Endothelial cell of umbilical vein (primary cell): ENCODE data around the gene PPM1M. TPM values are rescaled to one million over a fixed set of nuclear protein-coding genes. Genes with fewer than 3 reads are reported as not detected.

Experiments
- BruUV-seq: library from RNA; stranded (reverse); fragments of 400-500 nt; replicated peaks from 2 replicates; lab custom pipeline; 2021; lab: Mats Ljungman, UMichigan
- CTCF ChIA-PET: fragments of 300-600, 350-600 bp; sonication (Branson Sonifier 250); formaldehyde crosslinking; loops from one replicate; lab custom pipeline; 2021; ENCODE audit warnings: antibody characterized with exemption, inconsistent platforms; lab: Charles Lee
- POLR2A ChIA-PET: fragments of 300-600, 350-600 bp; sonication (Branson Sonifier 250); formaldehyde crosslinking; loops from one replicate; lab custom pipeline; 2021; ENCODE audit warnings: antibody characterized with exemption, inconsistent platforms; lab: Charles Lee
- DNase-seq: peaks from one replicate; pipeline ENCODE4 v3.0.0-alpha.2; 2011; ENCODE audit warnings: low read depth, low spot score
- FAIRE-seq: peaks from 2 replicates; lab custom pipeline; 2011; peaks lifted over from hg19 to GRCh38; lab: Jason Lieb, UNC
- H2AFZ ChIP-seq: 2 replicates; pipeline ENCODE4 v1.6.0; 2012; ENCODE audit warnings: low read depth, low read length, control low read depth, inconsistent platforms
- H3K27ac ChIP-seq: 2 replicates; pipeline ENCODE4 v1.5.1; 2011; ENCODE audit warnings: low read depth, mild to moderate bottlenecking, control low read depth, low read length, moderate library complexity; ENCODE audit not compliant: insufficient read depth
- H3K27me3 ChIP-seq, 2 experiments: 2 replicates each; pipeline versions ENCODE4 v1.6.0 to v1.6.1; 2011; ENCODE audit warnings: low read length in 2 of 2, mixed read lengths in 1 of 2; ENCODE audit not compliant: control insufficient read depth in 2 of 2, insufficient read depth in 2 of 2
- H3K36me3 ChIP-seq, 2 experiments: 2 replicates in 1 of 2; 3 replicates in 1 of 2; pipeline ENCODE4 v1.5.1; 2011; ENCODE audit warnings: low read length in 2 of 2, mild to moderate bottlenecking in 1 of 2, moderate library complexity in 1 of 2; ENCODE audit not compliant: control insufficient read depth in 2 of 2, insufficient read depth in 2 of 2; ENCODE audit errors: extremely low read depth in 1 of 2
- H3K4me1 ChIP-seq: 3 replicates; pipeline ENCODE4 v1.5.1; 2011; ENCODE audit warnings: mild to moderate bottlenecking, low read length; ENCODE audit not compliant: control insufficient read depth, insufficient read depth; ENCODE audit errors: extremely low read depth
- H3K4me2 ChIP-seq: 2 replicates; pipeline ENCODE4 v1.6.1; 2011; ENCODE audit warnings: low read length, control low read depth, mixed read lengths; ENCODE audit not compliant: insufficient read depth
- H3K4me3 ChIP-seq, 3 experiments: fragments of 200-600 bp in 1 of 3; sonication (generic), shearing (Covaris generic) in 1 of 3; replicated peaks in 1 of 3; 2 replicates each; pipeline ENCODE4 v1.5.1; 2011 to 2016; ENCODE audit warnings: control low read depth in 3 of 3, low read length in 3 of 3, mild to moderate bottlenecking in 2 of 3, inconsistent platforms in 1 of 3, low read depth in 1 of 3, moderate library complexity in 1 of 3; ENCODE audit not compliant: insufficient read depth in 1 of 3
- H3K79me2 ChIP-seq: 2 replicates; pipeline ENCODE4 v1.6.0; 2012; ENCODE audit warnings: low read length, inconsistent platforms; ENCODE audit not compliant: control insufficient read depth, insufficient read depth
- H3K9ac ChIP-seq: replicated peaks from 2 replicates; pipeline ENCODE3; 2011; ENCODE audit warnings: low read length, control low read depth; ENCODE audit not compliant: insufficient read depth; ENCODE audit errors: extremely low read depth
- H3K9me1 ChIP-seq: replicated peaks from 3 replicates; pipeline ENCODE4 v1.6.0; 2011; ENCODE audit warnings: mild to moderate bottlenecking, low read length; ENCODE audit not compliant: control insufficient read depth, insufficient read depth; ENCODE audit errors: extremely low read depth
- H3K9me3 ChIP-seq: replicated peaks from 2 replicates; pipeline ENCODE4 v1.5.1; 2012; ENCODE audit warnings: low read length, inconsistent platforms; ENCODE audit not compliant: control insufficient read depth, insufficient read depth
- H4K20me1 ChIP-seq: replicated peaks from 2 replicates; pipeline ENCODE3; 2011; ENCODE audit warnings: mild to moderate bottlenecking, low read length; ENCODE audit not compliant: control insufficient read depth, insufficient read depth; ENCODE audit errors: extremely low read depth
- CTCF ChIP-seq, 2 donors: IDR thresholded peaks; 1 replicate in 1 of 2; 2 replicates in 1 of 2; pipeline ENCODE4 v1.5.1; 2011; ENCODE audit warnings: low read length in 2 of 2, mild to moderate bottlenecking in 2 of 2, moderate library complexity in 2 of 2, control low read depth in 1 of 2, inconsistent platforms in 1 of 2, low read depth in 1 of 2; ENCODE audit not compliant: insufficient read depth in 1 of 2; ENCODE audit errors: extremely low read depth in 1 of 2
- EZH2 ChIP-seq: IDR thresholded peaks from 2 replicates; pipeline ENCODE4 v1.6.1; 2012; ENCODE audit warnings: borderline replicate concordance, low read depth, mild to moderate bottlenecking, moderate library complexity, low read length, inconsistent platforms; ENCODE audit not compliant: severe bottlenecking
- FOS ChIP-seq: IDR thresholded peaks from 2 replicates; pipeline ENCODE4 v1.6.1; 2011; ENCODE audit warnings: mild to moderate bottlenecking, low read length, moderate library complexity, borderline replicate concordance; ENCODE audit not compliant: insufficient read depth
- GATA2 ChIP-seq: IDR thresholded peaks from 2 replicates; pipeline ENCODE4 v1.7.0; 2011; ENCODE audit warnings: low read depth, mild to moderate bottlenecking, moderate library complexity, mixed read lengths, low read length; ENCODE audit not compliant: insufficient read length, insufficient read depth
- JUN ChIP-seq: IDR thresholded peaks from 2 replicates; pipeline ENCODE4 v1.6.1; 2011; ENCODE audit warnings: borderline replicate concordance, low read depth; ENCODE audit not compliant: insufficient read length, insufficient read depth
- MAX ChIP-seq: IDR thresholded peaks from 2 replicates; pipeline ENCODE4 v1.6.1; 2011; ENCODE audit not compliant: insufficient read depth, insufficient read length
- MYC ChIP-seq: IDR thresholded peaks from one replicate; pipeline ENCODE4 v1.6.1; 2011; ENCODE audit warnings: mild to moderate bottlenecking, low read depth, low read length
- POLR2A ChIP-seq: IDR thresholded peaks from 2 replicates; pipeline ENCODE4 v1.6.1; 2012; ENCODE audit warnings: low read depth, mild to moderate bottlenecking, control low read depth, low read length
- POLR2AphosphoS5 ChIP-seq: IDR thresholded peaks from 2 replicates; pipeline ENCODE4 v1.6.1; 2012; ENCODE audit warnings: low read depth, mild to moderate bottlenecking, control low read depth, low read length, moderate library complexity; ENCODE audit not compliant: insufficient read depth
- dilution Hi-C: fragments of 300-500 bp; cut with MboI; formaldehyde crosslinking; loops from one replicate; pipeline ENCODE4 v1.15.0; 2019; ENCODE audit warnings: low sequenced_read_pairs; ENCODE audit not compliant: extremely low pct_ligation_motif_present
- intact Hi-C: fragments of 100-400 bp; cut with micrococcal nuclease; formaldehyde crosslinking; loops from one replicate; pipeline ENCODE4 v1.10.0; 2022
- polyA plus RNA-seq, 4 experiments: library from polyadenylated mRNA; depleted of rRNA in 3 of 4; stranded (reverse) in 3 of 4; unstranded in 1 of 4; fragments of >200 nt; gene quantifications; 2 replicates each; pipeline versions ENCODE4 v1.2.1 to v1.2.3, GENCODE V29; 2011 to 2012; ENCODE audit warnings: missing spikeins in 1 of 4
- total RNA-seq: library from RNA; stranded (reverse); gene quantifications from 2 replicates; pipeline ENCODE4 v1.2.3, GENCODE V29; 2021

The PPM1M gene
- total and polyA plus RNA-seq, 2 donors (not counting 3 experiments of a cell fraction or from before 2014, with no cell fraction given): 13.7 to 19.4 TPM

GRCh38 chr3:52289338-52289746, 43.8 kb downstream of the PPM1M start:
- intact Hi-C loops (loop anchor here (2.0 kb wide), 1 partner anchor 51 kb away; the partner anchor contains the start of gene TWF2), dilution Hi-C loops (no loop called here)
- H3K4me1 ChIP-seq: peaks cover 10% of the 10 kb centered on the region
- no peaks in the 10 kb centered on the region for H4K20me1 ChIP-seq
- H3K27ac ChIP-seq: no peak overlapping the region
- no peak overlapping the region for H3K9ac ChIP-seq
- H3K4me3 ChIP-seq: no peak overlapping the region
- H3K9me3 ChIP-seq: no peaks in the 10 kb centered on the region
- CTCF ChIA-PET: interaction anchor here (1.0 to 8.2 kb wide), 5 partner anchors 11 to 96 kb away, joined by 3 to 107 read pairs (median 4); no protein-coding TSS in a partner anchor
- H3K4me2 ChIP-seq: no peak overlapping the region
- peaks cover 5% of the 10 kb centered on the region for H3K79me2 ChIP-seq
- BruUV-seq: no TSS peak
- no peak for TF ChIP-seq POLR2A
- no peak for TF ChIP-seq MYC
- no peak for TF ChIP-seq GATA2
- no peak for TF ChIP-seq FOS
- no peak for TF ChIP-seq JUN
- TF ChIP-seq EZH2: no peak
- POLR2A ChIA-PET: interaction anchor here (0.6 kb wide), 1 partner anchor 41 kb away, joined by 6 read pairs; no protein-coding TSS in a partner anchor
- peaks cover 0 to 23% of the 10 kb centered on the region in 2 experiments for H3K36me3 ChIP-seq
- DNase-seq (no peak), FAIRE-seq (no peak)
- H3K9me1 ChIP-seq: no peaks in the 10 kb centered on the region
- H3K27me3 ChIP-seq: no peaks in the 10 kb centered on the region
- no peak overlapping the region for H2AFZ ChIP-seq

GRCh38 chr3:52289747-52290595, 44.4 kb downstream of the PPM1M start:
- no peaks in the 10 kb centered on the region for H4K20me1 ChIP-seq
- no peak overlapping the region for H3K27ac ChIP-seq
- dilution Hi-C loops: no loop called here
- BruUV-seq: no TSS peak
- FAIRE-seq (no peak), DNase-seq (no peak)
- CTCF ChIA-PET: interaction anchor here (0.6 to 8.2 kb wide), 9 partner anchors 10 to 99 kb away, joined by 3 to 107 read pairs (median 3); no protein-coding TSS in a partner anchor
- TF ChIP-seq POLR2A (no peak), EZH2 (no peak), GATA2 (no peak), CTCF (IDR thresholded peaks at IDR 0.05; ENCODE audit: extremely low read depth in 1 of 2, insufficient read depth in 1 of 2, low read depth in 1 of 2, low read length in 2 of 2) (no peak), JUN (no peak), MYC (no peak), POLR2AphosphoS5 (no peak), FOS (no peak), MAX (no peak)
- no peak overlapping the region for H2AFZ ChIP-seq
- POLR2A ChIA-PET: no interaction called here
- no peak overlapping the region for H3K4me2 ChIP-seq
- H3K4me3 ChIP-seq: no peak overlapping the region
- intact Hi-C loops: loop anchor here (2.0 kb wide), 1 partner anchor 51 kb away; the partner anchor contains the start of gene TWF2
- peaks cover 5% of the 10 kb centered on the region for H3K79me2 ChIP-seq
- no peaks in the 10 kb centered on the region for H3K9me1 ChIP-seq
- peaks cover 0 to 23% of the 10 kb centered on the region in 2 experiments for H3K36me3 ChIP-seq
- H3K27me3 ChIP-seq: no peaks in the 10 kb centered on the region
- no peaks in the 10 kb centered on the region for H3K9me3 ChIP-seq
- no peak overlapping the region for H3K9ac ChIP-seq
- peaks cover 10% of the 10 kb centered on the region for H3K4me1 ChIP-seq
